Measurements from ENCODE around the gene USP21.

Gene USP21

DNA sequence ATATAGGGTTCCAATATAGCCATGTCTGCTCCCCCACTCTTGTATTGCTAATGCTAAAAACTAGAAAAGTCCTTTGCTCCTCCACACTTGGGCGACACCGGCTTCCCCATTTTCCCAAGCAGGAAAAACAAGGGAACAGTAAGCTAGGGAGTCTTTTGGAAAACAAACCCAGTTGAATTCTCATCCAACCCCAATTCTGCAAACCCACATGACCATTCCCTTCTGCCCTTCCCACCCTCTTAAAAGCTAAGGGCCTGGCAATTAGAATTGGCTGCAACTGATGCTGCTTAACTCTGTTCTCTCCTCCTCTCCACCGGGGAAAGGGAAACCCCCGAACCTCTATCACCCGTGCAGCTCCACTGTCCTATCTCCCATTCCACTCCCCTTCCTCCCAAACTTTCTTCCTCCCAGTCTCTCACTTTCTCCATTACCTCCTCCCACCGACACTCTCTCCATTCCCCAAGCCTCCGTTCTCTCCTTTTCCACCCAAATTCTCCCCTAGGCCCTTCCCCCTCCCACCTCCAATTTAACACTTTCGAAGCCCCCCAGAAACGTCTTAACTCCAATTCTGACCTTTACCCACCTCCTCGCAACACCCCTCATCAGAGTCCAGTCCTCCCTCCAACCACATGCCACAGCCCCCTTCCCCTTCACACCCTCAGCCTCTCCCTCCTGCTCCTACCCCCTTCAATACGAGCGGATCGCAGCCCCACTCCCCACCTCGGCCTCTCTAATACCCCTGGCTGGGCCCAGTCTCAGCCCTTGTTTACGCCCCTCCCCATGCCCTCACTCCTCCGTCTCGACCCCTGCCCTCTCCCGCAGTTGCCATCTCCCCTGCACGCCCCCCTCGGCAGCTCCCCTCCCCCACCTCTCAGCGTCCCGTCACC, 27.5 kb upstream of the USP21 start:
- Histone ChIP-seq H3K27ac (ENCODE audit: low read depth, low read length, poor library complexity, severe bottlenecking) (peak overlapping the region; percentile 13), H3K4me3 (ENCODE audit: low read depth, low read length, poor library complexity, severe bottlenecking) (peak overlapping the region; percentile 96), H3K79me2 (ENCODE audit: insufficient read depth, low read length) (peaks cover 13% of the 10 kb centered on the region; the same call in 1 of the 2 replicates), H3K9me2 (ENCODE audit: low read depth, low read length) (no peaks in the 10 kb centered on the region), H3K9me3 (ENCODE audit: low read length) (no peaks in the 10 kb centered on the region), H3F3A (ENCODE audit: insufficient read depth, low read length) (0 out of 2 replicates have a peak, but pooled peaks cover 4% of the 10 kb centered on the region), H4K20me1 (ENCODE audit: insufficient read depth, low read length) (no peaks in the 10 kb centered on the region), H3K27me3 (ENCODE audit: insufficient read depth, low read length) (no peaks in the 10 kb centered on the region), H2AFZ (ENCODE audit: low read length) (no peak overlapping the region), H3K36me3 (ENCODE audit: insufficient read depth, low read length) (peaks cover 33% of the 10 kb centered on the region), H3K4me1 (ENCODE audit: insufficient read depth, low read length, severe bottlenecking) (peaks cover 28% of the 10 kb centered on the region), H3K4me2 (ENCODE audit: low read length) (peak overlapping the region; percentile 99), H3K9ac (ENCODE audit: low read length) (peak overlapping the region; percentile 95)
- TF ChIP-seq CTCF (IDR thresholded peaks at IDR 0.05; ENCODE audit: low read length) (no peak), EZH2 (IDR thresholded peaks at IDR 0.05; ENCODE audit: borderline replicate concordance, low read length) (no peak)

- Histone ChIP-seq H3F3A (ENCODE audit: insufficient read depth, low read length) (0 out of 2 replicates have a peak, but pooled peaks cover 4% of the 10 kb centered on the region), H3K4me2 (ENCODE audit: low read length) (peak within 1 kb of the TSS; percentile 99), H3K79me2 (ENCODE audit: insufficient read depth, low read length) (peaks cover 13% of the 10 kb centered on the region; the same call in 1 of the 2 replicates), H3K4me1 (ENCODE audit: insufficient read depth, low read length, severe bottlenecking) (peaks cover 28% of the 10 kb centered on the region), H3K9me3 (ENCODE audit: low read length) (no peaks in the 10 kb centered on the region), H2AFZ (ENCODE audit: low read length) (no peak within 1 kb of the TSS), H4K20me1 (ENCODE audit: insufficient read depth, low read length) (no peaks in the 10 kb centered on the region), H3K27ac (ENCODE audit: low read depth, low read length, poor library complexity, severe bottlenecking) (peak within 1 kb of the TSS; percentile 69), H3K27me3 (ENCODE audit: insufficient read depth, low read length) (no peaks in the 10 kb centered on the region), H3K4me3 (ENCODE audit: low read depth, low read length, poor library complexity, severe bottlenecking) (peak within 1 kb of the TSS; percentile 96), H3K36me3 (ENCODE audit: insufficient read depth, low read length) (peaks cover 25% of the 10 kb centered on the region), H3K9me2 (ENCODE audit: low read depth, low read length) (no peaks in the 10 kb centered on the region), H3K9ac (ENCODE audit: low read length) (peak within 1 kb of the TSS; percentile 95)
- TF ChIP-seq EZH2 (IDR thresholded peaks at IDR 0.05; ENCODE audit: borderline replicate concordance, low read length): no peak
- peak; percentile 6; the same call in 1 of the 2 replicates for TF ChIP-seq CTCF (IDR thresholded peaks at IDR 0.05; ENCODE audit: low read length)
These were observed 26.7 kb upstream of the USP21 start, which contains the start of gene DEDD for GRCh38 chr1:161132410-161133219. TSS of gene DEDD (minus strand) at chr1:161132667. CDS start at chr1:161124462, 8,205 bp downstream.

DNA sequence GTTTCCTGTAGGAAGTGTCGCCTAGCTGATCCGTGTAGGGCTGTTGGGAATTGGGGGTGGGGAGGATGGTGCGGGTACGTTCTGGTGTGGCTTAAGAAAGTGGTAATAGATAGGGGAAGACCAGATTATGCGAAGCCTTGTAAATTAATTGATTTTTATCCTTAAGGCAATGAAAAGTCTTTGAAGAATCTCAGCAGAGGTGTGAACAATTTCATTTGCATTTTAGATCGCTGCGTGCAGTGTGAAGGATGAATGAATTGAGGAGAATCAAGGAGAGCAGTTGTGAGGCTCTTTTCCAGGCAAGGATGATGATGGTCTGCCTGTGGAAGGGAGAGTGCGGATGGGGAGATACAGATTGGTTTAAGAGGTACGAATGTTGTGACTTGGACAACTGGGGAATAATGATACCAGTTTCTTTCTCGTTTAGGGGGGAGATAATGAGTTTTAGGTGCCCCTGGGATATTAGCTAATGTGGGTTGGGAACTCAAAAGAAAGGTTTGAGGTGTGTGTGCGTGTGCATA, 26.0 kb upstream of the USP21 start:
- no peaks in the 10 kb centered on the region for H3K9me3 ChIP-seq (ENCODE audit: low read length)
- H3K27ac ChIP-seq (ENCODE audit: low read depth, low read length, poor library complexity, severe bottlenecking): peak overlapping the region; percentile 69
- H3K4me1 ChIP-seq (ENCODE audit: insufficient read depth, low read length, severe bottlenecking): peaks cover 28% of the 10 kb centered on the region
- peak overlapping the region; percentile 99 for H3K4me2 ChIP-seq (ENCODE audit: low read length)
- no peaks in the 10 kb centered on the region for H3K9me2 ChIP-seq (ENCODE audit: low read depth, low read length)
- H2AFZ ChIP-seq (ENCODE audit: low read length): no peak overlapping the region
- peak overlapping the region; percentile 95 for H3K9ac ChIP-seq (ENCODE audit: low read length)
- 0 out of 2 replicates have a peak, but pooled peaks cover 4% of the 10 kb centered on the region for H3F3A ChIP-seq (ENCODE audit: insufficient read depth, low read length)
- no peaks in the 10 kb centered on the region for H3K27me3 ChIP-seq (ENCODE audit: insufficient read depth, low read length)
- H4K20me1 ChIP-seq (ENCODE audit: insufficient read depth, low read length): no peaks in the 10 kb centered on the region
- TF ChIP-seq EZH2 (IDR thresholded peaks at IDR 0.05; ENCODE audit: borderline replicate concordance, low read length) (no peak), CTCF (IDR thresholded peaks at IDR 0.05; ENCODE audit: low read length) (no peak)
- H3K79me2 ChIP-seq (ENCODE audit: insufficient read depth, low read length): peaks cover 13% of the 10 kb centered on the region; the same call in 1 of the 2 replicates
- peaks cover 18% of the 10 kb centered on the region for H3K36me3 ChIP-seq (ENCODE audit: insufficient read depth, low read length)
- H3K4me3 ChIP-seq (ENCODE audit: low read depth, low read length, poor library complexity, severe bottlenecking): peak overlapping the region; percentile 96

All from OCI-LY1 (cell line).